ENCODE data around the gene FUCA2.

The FUCA2 gene

DNA sequence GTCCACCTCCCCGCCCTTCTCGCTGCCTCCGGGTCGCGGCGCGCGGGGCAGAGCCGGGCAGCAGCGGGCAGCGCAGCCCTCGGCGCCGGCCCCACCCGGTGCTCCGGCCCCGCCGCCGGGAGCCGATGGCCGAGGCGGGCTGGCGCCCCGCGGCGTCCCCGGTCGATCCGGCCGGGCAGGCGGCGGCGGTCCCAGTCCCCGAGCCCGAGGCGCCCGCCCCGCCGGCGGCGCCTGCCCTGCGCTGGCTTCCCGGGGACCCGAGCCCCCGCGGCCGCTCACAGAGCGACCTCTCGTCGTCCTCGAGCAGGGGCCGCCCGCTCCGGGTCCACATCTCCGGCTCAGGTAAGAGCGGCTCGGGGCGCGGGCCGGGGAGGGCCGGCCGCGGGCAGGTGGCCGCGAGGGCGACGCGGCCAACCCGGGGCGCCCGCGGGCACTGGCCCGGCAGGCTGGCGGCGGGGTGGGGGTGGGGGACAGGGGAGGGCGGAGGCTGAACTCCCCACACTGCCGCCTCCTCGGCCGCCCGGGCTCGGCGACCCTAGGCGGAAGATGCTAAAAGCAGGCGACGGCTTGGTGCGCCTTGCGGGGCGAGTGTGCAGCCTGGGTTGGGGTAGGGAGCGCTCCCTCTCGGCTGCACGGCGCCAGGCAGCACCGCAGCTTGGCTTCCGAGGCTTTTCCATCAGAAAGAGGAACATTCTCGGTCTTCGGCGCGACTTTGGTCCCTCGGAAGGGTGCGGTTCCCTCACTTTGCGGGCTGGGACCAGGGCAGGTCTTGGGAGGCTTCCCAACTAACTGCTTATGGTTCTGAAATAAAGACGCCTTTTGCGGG lies 25.6 kb upstream of the FUCA2 start:
- WGBS, 2 experiments = 1% methylated on average over 100 to 103 of the region's 103 CpGs
- H3K9me3 ChIP-seq (ENCODE audit: control insufficient read depth, low read length) = no peaks in the 10 kb centered on the region
- H3K27me3 ChIP-seq (ENCODE audit: control insufficient read depth, insufficient read depth, low read length, poor library complexity, severe bottlenecking) = peaks cover 33% of the 10 kb centered on the region
- no peak overlapping the region for H3K27ac ChIP-seq (ENCODE audit: insufficient read depth, low read depth, low read length, poor library complexity, severe bottlenecking)
- no peaks in the 10 kb centered on the region for H3K4me1 ChIP-seq (ENCODE audit: control insufficient read depth, insufficient read depth, low read length)
- H3K4me3 ChIP-seq (ENCODE audit: insufficient read depth, low read depth, low read length) = peak overlapping the region; percentile 49
- no peaks in the 10 kb centered on the region for H3K36me3 ChIP-seq (ENCODE audit: control insufficient read depth, insufficient read depth, low read length)

DNA sequence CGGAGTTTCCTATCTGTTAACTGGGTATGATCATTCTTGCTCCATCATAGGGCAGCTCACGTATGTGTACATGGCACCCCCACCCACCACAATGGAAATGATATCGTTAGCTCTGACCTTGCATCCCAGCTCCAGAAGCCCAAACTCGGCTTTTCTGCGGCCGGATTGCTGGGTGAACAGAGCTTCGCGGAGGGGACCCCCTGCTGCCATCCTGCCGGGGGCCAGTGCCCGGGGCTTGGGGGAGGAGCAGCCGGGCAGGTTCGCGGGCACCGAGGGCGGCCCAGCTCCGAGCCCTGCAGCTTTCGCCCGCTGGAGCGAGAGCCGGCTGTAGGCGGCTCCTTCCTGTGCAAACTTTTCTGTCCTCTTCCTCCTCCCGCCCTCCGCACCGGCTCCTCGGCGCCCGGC lies 24.9 kb upstream of the FUCA2 start:
- Histone ChIP-seq H3K27me3 (ENCODE audit: control insufficient read depth, insufficient read depth, low read length, poor library complexity, severe bottlenecking) (peaks cover 33% of the 10 kb centered on the region), H3K9me3 (ENCODE audit: control insufficient read depth, low read length) (no peaks in the 10 kb centered on the region), H3K4me3 (ENCODE audit: insufficient read depth, low read depth, low read length) (peak overlapping the region; percentile 49), H3K27ac (ENCODE audit: insufficient read depth, low read depth, low read length, poor library complexity, severe bottlenecking) (no peak overlapping the region), H3K4me1 (ENCODE audit: control insufficient read depth, insufficient read depth, low read length) (peaks cover 5% of the 10 kb centered on the region), H3K36me3 (ENCODE audit: control insufficient read depth, insufficient read depth, low read length) (no peaks in the 10 kb centered on the region)
- 5 to 6% methylated on average over 27 of the region's 27 CpGs for WGBS, 2 experiments

DNA sequence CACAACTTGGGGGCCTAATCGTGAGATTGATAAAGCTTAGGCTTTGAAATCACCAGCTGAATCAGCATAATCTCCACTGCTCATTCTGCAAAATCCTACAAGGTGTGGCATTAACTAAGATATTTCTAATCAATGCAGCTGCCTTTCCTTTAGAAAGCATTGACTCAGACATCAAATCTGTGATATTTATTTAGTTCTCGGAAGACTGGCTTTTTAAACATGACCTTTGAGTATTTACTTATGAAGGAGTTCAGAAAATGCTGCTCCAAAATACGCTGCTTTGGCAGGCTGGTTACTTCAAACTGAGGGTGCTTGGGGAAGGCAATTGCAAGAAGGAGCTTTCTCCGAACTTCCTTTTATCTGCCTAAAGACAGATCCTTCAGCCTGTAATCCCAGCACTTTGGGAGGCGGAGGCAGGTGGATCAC lies 23.7 kb upstream of the FUCA2 start:
- WGBS, 2 experiments = 90 to 91% methylated on average over 5 of the region's 5 CpGs
- Histone ChIP-seq H3K27me3 (ENCODE audit: control insufficient read depth, insufficient read depth, low read length, poor library complexity, severe bottlenecking) (peaks cover 33% of the 10 kb centered on the region), H3K27ac (ENCODE audit: insufficient read depth, low read depth, low read length, poor library complexity, severe bottlenecking) (no peak overlapping the region), H3K4me1 (ENCODE audit: control insufficient read depth, insufficient read depth, low read length) (peaks cover 7% of the 10 kb centered on the region), H3K9me3 (ENCODE audit: control insufficient read depth, low read length) (no peaks in the 10 kb centered on the region), H3K36me3 (ENCODE audit: control insufficient read depth, insufficient read depth, low read length) (no peaks in the 10 kb centered on the region), H3K4me3 (ENCODE audit: insufficient read depth, low read depth, low read length) (no peak overlapping the region)

DNA sequence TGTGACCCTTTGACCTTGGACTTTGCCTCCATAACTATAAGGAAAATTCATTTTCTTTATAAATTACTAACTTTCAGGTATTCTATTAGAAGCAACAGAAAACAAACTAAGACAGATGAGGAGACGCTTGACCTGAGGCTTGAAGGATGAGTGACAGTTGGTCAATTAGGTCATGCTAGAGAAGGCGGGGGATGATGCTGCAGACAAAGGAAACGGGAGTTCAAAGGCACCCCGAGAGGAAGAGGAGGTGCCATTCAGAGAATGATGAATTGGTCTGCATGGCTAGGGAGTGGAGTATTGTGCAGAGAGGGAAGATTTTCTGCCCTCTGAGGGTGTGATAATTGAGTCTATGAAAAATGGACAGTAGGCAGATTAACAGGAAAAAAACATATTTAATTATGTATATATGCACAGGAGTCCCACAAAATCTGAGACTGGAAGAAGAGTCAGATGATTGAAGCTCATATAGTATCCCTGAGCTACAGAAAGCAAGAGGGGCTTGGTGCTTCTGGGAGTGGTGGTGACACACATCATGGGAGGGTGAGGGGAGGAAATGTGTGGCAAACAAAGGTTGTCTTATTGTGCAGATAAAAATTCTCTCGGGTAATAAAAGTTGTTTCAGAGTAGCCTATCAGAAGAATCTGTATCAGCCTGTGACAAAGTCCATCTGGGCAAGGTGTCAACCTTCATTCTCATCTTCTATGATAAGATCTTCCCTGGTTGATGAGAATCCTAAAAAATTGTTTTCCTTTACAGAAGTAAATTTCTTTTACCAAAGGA lies 20.4 kb upstream of the FUCA2 start:
- Histone ChIP-seq H3K27ac (ENCODE audit: insufficient read depth, low read depth, low read length, poor library complexity, severe bottlenecking) (no peak overlapping the region), H3K36me3 (ENCODE audit: control insufficient read depth, insufficient read depth, low read length) (no peaks in the 10 kb centered on the region), H3K27me3 (ENCODE audit: control insufficient read depth, insufficient read depth, low read length, poor library complexity, severe bottlenecking) (peaks cover 12% of the 10 kb centered on the region), H3K9me3 (ENCODE audit: control insufficient read depth, low read length) (no peaks in the 10 kb centered on the region), H3K4me3 (ENCODE audit: insufficient read depth, low read depth, low read length) (no peak overlapping the region), H3K4me1 (ENCODE audit: control insufficient read depth, insufficient read depth, low read length) (peaks cover 7% of the 10 kb centered on the region)
- 66 to 68% methylated on average over 5 of the region's 5 CpGs for WGBS, 2 experiments

DNA sequence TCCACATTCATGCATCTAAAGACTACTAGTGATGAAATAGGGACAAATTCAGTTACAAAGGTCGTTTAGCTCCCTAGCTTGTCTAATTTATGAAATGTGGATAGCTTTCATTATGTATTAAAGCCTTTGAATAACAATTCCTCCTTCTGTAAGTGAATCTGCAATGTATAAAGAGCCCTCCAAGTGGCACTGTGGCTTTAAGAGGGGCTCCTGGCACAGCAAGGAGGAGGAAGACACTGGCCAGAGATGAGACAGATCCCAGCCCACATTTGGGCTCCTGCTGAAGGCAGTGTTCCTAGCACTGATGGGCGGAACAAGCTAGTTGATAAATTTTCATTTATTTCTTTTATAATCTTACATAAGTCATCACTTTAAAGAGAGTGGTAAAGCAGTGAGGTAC lies 17.6 kb upstream of the FUCA2 start:
- WGBS, 2 experiments = 51% methylated on average over 2 of the region's 2 CpGs; no CpG with 5 or more reads in 1 of the 2 experiments
- Histone ChIP-seq H3K27ac (ENCODE audit: insufficient read depth, low read depth, low read length, poor library complexity, severe bottlenecking) (no peak overlapping the region), H3K9me3 (ENCODE audit: control insufficient read depth, low read length) (no peaks in the 10 kb centered on the region), H3K27me3 (ENCODE audit: control insufficient read depth, insufficient read depth, low read length, poor library complexity, severe bottlenecking) (no peaks in the 10 kb centered on the region), H3K4me1 (ENCODE audit: control insufficient read depth, insufficient read depth, low read length) (peaks cover 7% of the 10 kb centered on the region), H3K4me3 (ENCODE audit: insufficient read depth, low read depth, low read length) (no peak overlapping the region), H3K36me3 (ENCODE audit: control insufficient read depth, insufficient read depth, low read length) (no peaks in the 10 kb centered on the region)

DNA sequence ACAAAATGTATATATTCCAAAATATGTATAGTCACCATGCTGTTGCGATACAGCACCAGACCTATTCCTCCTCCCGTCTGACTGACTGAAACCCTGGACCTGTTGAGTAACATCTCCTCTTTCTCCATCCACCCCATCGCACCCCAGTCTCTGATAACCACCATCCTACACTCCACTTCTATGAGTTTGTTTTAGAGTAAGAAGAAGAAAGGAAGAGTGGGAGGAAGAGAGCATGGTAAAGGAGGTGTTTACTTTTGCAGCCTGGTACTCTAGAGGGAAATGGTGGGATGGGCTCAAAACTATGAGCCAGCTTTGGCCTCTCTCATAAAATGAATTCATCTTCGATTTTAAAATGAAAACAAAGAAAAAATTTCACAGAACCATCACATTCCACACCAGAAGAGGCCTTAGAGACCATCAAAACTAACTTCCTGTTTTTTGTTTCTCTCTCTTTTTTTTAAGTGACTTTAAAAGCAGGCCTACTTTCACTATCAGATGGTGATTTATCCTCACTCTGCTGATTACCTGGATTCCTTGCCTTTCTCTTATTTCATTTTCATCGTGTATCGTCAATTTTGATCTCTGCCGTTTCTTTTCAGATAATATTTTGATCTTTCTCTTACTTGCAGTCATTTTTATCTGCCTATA lies 16.8 kb upstream of the FUCA2 start:
- Histone ChIP-seq H3K4me3 (ENCODE audit: insufficient read depth, low read depth, low read length) (no peak overlapping the region), H3K27me3 (ENCODE audit: control insufficient read depth, insufficient read depth, low read length, poor library complexity, severe bottlenecking) (no peaks in the 10 kb centered on the region), H3K36me3 (ENCODE audit: control insufficient read depth, insufficient read depth, low read length) (no peaks in the 10 kb centered on the region), H3K9me3 (ENCODE audit: control insufficient read depth, low read length) (no peaks in the 10 kb centered on the region), H3K4me1 (ENCODE audit: control insufficient read depth, insufficient read depth, low read length) (peaks cover 7% of the 10 kb centered on the region), H3K27ac (ENCODE audit: insufficient read depth, low read depth, low read length, poor library complexity, severe bottlenecking) (no peak overlapping the region)
- 87 to 96% methylated on average over 6 of the region's 7 CpGs for WGBS, 2 experiments

DNA sequence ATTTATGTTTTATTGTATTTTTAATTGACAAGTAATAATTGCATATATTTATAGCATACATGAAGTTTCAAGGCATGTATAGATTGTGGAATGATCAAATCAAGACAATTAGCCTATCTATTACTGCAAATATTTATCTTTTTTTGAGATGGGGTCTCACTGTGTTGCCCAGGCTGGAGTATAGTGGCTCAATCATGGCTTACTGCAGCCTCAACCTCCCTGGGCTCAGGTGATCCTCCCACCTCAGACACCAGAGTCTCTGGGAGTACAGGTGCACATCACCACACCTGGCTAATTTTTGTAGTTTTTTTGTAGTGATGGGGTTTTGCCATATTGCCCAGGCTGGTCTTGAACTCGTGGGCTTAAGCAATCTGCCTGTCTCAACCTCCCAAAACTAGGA lies 16.2 kb upstream of the FUCA2 start:
- Histone ChIP-seq H3K9me3 (ENCODE audit: control insufficient read depth, low read length) (no peaks in the 10 kb centered on the region), H3K4me1 (ENCODE audit: control insufficient read depth, insufficient read depth, low read length) (peaks cover 7% of the 10 kb centered on the region), H3K27me3 (ENCODE audit: control insufficient read depth, insufficient read depth, low read length, poor library complexity, severe bottlenecking) (no peaks in the 10 kb centered on the region), H3K36me3 (ENCODE audit: control insufficient read depth, insufficient read depth, low read length) (no peaks in the 10 kb centered on the region), H3K27ac (ENCODE audit: insufficient read depth, low read depth, low read length, poor library complexity, severe bottlenecking) (no peak overlapping the region), H3K4me3 (ENCODE audit: insufficient read depth, low read depth, low read length) (no peak overlapping the region)
- 89 to 100% methylated on average over 1 of the region's 1 CpG for WGBS, 2 experiments

DNA sequence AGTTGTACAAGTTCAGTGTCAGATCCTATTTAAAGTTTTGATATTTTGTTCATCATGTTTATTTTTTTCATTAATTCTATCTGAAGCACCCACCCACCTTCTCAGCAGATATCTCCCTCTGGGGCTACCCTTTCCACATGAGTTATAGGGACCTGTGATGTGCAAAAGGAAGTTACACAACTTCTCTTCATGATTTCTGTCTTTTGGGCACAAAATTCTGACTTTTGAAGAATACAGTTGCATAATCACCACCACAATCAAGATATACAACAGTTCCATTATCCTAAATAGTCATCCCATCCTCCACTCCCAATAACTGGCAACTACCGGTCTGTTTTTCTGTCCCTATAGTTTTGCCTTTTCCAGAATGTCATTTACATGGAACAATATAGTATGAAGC lies 13.8 kb upstream of the FUCA2 start:
- 83 to 88% methylated on average over 1 of the region's 1 CpG for WGBS, 2 experiments
- Histone ChIP-seq H3K27ac (ENCODE audit: insufficient read depth, low read depth, low read length, poor library complexity, severe bottlenecking) (no peak overlapping the region), H3K4me3 (ENCODE audit: insufficient read depth, low read depth, low read length) (no peak overlapping the region), H3K4me1 (ENCODE audit: control insufficient read depth, insufficient read depth, low read length) (no peaks in the 10 kb centered on the region), H3K9me3 (ENCODE audit: control insufficient read depth, low read length) (no peaks in the 10 kb centered on the region), H3K27me3 (ENCODE audit: control insufficient read depth, insufficient read depth, low read length, poor library complexity, severe bottlenecking) (no peaks in the 10 kb centered on the region), H3K36me3 (ENCODE audit: control insufficient read depth, insufficient read depth, low read length) (no peaks in the 10 kb centered on the region)

DNA sequence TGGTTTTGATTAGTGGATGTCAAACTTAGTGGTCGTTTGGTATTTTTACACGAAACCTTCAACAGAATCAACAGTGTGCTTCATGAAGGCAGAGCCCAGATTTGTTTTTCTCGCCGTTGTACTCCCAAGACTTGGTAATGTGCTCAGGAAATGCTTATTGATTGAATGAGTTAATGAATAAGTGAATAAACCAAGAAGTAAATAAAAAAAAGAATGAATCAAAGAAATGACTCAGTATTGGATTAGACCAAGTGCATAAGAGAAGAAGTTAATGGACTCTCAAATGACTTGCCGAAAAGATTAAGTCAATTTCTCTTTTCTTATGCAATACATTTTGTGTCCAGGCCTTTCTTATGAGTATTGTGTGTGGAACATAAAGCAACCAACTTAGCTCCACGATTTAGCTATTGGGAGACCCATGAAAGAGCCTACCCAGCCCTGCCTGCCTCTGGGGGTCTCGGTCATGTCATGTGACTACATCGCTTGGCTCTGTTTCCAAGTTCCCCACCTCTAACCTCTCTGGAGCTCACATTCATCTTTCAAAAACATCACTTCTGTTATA lies 10.6 kb upstream of the FUCA2 start:
- Histone ChIP-seq H3K9me3 (ENCODE audit: control insufficient read depth, low read length) (no peaks in the 10 kb centered on the region), H3K36me3 (ENCODE audit: control insufficient read depth, insufficient read depth, low read length) (no peaks in the 10 kb centered on the region), H3K27me3 (ENCODE audit: control insufficient read depth, insufficient read depth, low read length, poor library complexity, severe bottlenecking) (no peaks in the 10 kb centered on the region), H3K27ac (ENCODE audit: insufficient read depth, low read depth, low read length, poor library complexity, severe bottlenecking) (no peak overlapping the region), H3K4me3 (ENCODE audit: insufficient read depth, low read depth, low read length) (no peak overlapping the region), H3K4me1 (ENCODE audit: control insufficient read depth, insufficient read depth, low read length) (no peaks in the 10 kb centered on the region)
- WGBS, 2 experiments = 95% methylated on average over 8 of the region's 8 CpGs

DNA sequence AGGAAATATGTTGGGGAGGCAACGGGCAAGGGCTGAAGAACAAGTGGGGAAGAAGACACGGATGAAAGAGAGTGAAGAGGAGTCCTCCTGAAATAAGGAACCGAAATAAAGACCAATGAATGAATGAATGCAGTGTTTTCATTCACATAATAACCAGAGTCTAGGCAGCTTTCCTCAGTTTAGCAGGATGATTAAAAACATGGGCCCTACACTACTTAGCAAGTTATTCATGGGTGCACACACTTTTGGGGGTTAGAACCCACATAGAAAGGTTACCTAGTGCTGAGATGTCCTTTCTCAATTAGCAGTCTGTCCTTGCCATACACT lies 5.9 kb upstream of the FUCA2 start:
- H3K27me3 ChIP-seq (ENCODE audit: control insufficient read depth, insufficient read depth, low read length, poor library complexity, severe bottlenecking) = no peaks in the 10 kb centered on the region
- H3K4me3 ChIP-seq (ENCODE audit: insufficient read depth, low read depth, low read length) = no peak overlapping the region
- WGBS, 2 experiments = 60 to 63% methylated on average over 3 of the region's 3 CpGs
- H3K27ac ChIP-seq (ENCODE audit: insufficient read depth, low read depth, low read length, poor library complexity, severe bottlenecking) = no peak overlapping the region
- no peaks in the 10 kb centered on the region for H3K4me1 ChIP-seq (ENCODE audit: control insufficient read depth, insufficient read depth, low read length)
- no peaks in the 10 kb centered on the region for H3K36me3 ChIP-seq (ENCODE audit: control insufficient read depth, insufficient read depth, low read length)
- no peaks in the 10 kb centered on the region for H3K9me3 ChIP-seq (ENCODE audit: control insufficient read depth, low read length)

Measured in ectodermal cell (in vitro differentiated cells).